AML-193 (cell line): ENCODE measurements around the gene PPL.
"Not testable (repeated sequence)": the region's sequence is repeated elsewhere in the genome, so short reads cannot be mapped to it uniquely, and the experiment has no call there.

ENCODE experiments used
- DNase-seq, 2 experiments: peaks; one replicate each; lab custom pipeline; 2025; lab: John Stamatoyannopoulos, UW

The PPL gene

GRCh38 chr16:4936991-4937781 is at the start of gene PPL:
PPL (minus strand) TSS chr16:4937148; CDS start chr16:4937045, 103 bp downstream.
- DNase-seq = no peak

GRCh38 chr16:4984174-4984990 is 47.4 kb upstream of the PPL start:
- DNase-seq = peak in 1 of 2 experiments; percentile 4

GRCh38 chr16:4982056-4982867 is 45.3 kb upstream of the PPL start:
- DNase-seq = no peak

- no peak for DNase-seq
Observed at GRCh38 chr16:4981473-4981872, 44.5 kb upstream of the PPL start.

- no peak for DNase-seq
Observed at GRCh38 chr16:4980691-4981090, 43.7 kb upstream of the PPL start.

GRCh38 chr16:4979736-4980660 is 43.0 kb upstream of the PPL start:
- no peak for DNase-seq

GRCh38 chr16:4979164-4979563 is 42.2 kb upstream of the PPL start:
- DNase-seq = no peak

- DNase-seq = no peak
Observed at GRCh38 chr16:4976611-4977145, 39.7 kb upstream of the PPL start.

- DNase-seq = peak; percentile 57 to 62
Observed at GRCh38 chr16:4976079-4976478, 39.1 kb upstream of the PPL start.

- DNase-seq = no peak
Observed at GRCh38 chr16:4972938-4973587, 36.1 kb upstream of the PPL start.

- DNase-seq = no peak
Observed at GRCh38 chr16:4970010-4970409, 33.1 kb upstream of the PPL start.

- DNase-seq = no peak
Observed at GRCh38 chr16:4968879-4969483, 32.0 kb upstream of the PPL start.

GRCh38 chr16:4968278-4968677 is 31.3 kb upstream of the PPL start:
- DNase-seq = not testable (repeated sequence)

GRCh38 chr16:4966736-4967453 is 29.9 kb upstream of the PPL start:
- DNase-seq = no peak

GRCh38 chr16:4963527-4963926 is 26.6 kb upstream of the PPL start:
- DNase-seq = not testable (repeated sequence)

- DNase-seq = no peak
Observed at GRCh38 chr16:4962716-4963115, 25.8 kb upstream of the PPL start.

- no peak for DNase-seq
Observed at GRCh38 chr16:4960579-4960978, 23.6 kb upstream of the PPL start.

GRCh38 chr16:4958510-4959438 is 21.8 kb upstream of the PPL start:
- DNase-seq = no peak
